Prostate gland (tissue), 2 donors: ENCODE results near the gene ALG11. TPM values are rescaled to one million over a fixed set of nuclear protein-coding genes. Genes with fewer than 3 reads are reported as not detected.

Experiments
- DNase-seq: peaks from one replicate; pipeline ENCODE4 v3.0.0-alpha.2; 2019; ENCODE audit warnings: low spot score
- H3K27ac ChIP-seq, 2 donors: fragments of 200-600 bp; sonication (generic); 2 replicates each; pipeline ENCODE4 v1.5.1; 2017 to 2019
- H3K27me3 ChIP-seq: fragments of 200-600 bp; sonication (generic); replicated peaks from 2 replicates; pipeline ENCODE4 v1.5.1; 2019; ENCODE audit not compliant: insufficient read depth
- H3K36me3 ChIP-seq, 2 donors: fragments of 200-600 bp; sonication (generic); 1 replicate in 1 of 2; 2 replicates in 1 of 2; pipeline versions ENCODE4 v1.5.1 to v1.8.1; 2017 to 2019
- H3K4me1 ChIP-seq: fragments of 200-600 bp; sonication (generic); replicated peaks from 2 replicates; pipeline ENCODE4 v1.5.1; 2019
- H3K4me3 ChIP-seq, 2 donors: fragments of 200-600 bp; sonication (generic); 2 replicates each; pipeline ENCODE4 v1.5.1; 2017 to 2019
- H3K9me3 ChIP-seq: fragments of 200-600 bp; sonication (generic); 2 replicates; pipeline ENCODE4 v1.5.1; 2017
- CTCF ChIP-seq, 4 experiments: fragments of 200-600 bp in 2 of 4; fragments of 450-650 bp in 2 of 4; sonication (generic) in 2 of 4; IDR thresholded peaks; 1 replicate in 3 of 4; 2 replicates in 1 of 4; pipeline ENCODE4 v1.5.1; 2016 to 2019; ENCODE audit warnings: antibody characterized with exemption in 4 of 4, mild to moderate bottlenecking in 2 of 4, moderate library complexity in 2 of 4
- POLR2A ChIP-seq: fragments of 450-650 bp; IDR thresholded peaks from one replicate; pipeline ENCODE4 v1.6.1; 2016; ENCODE audit warnings: antibody characterized with exemption, mild to moderate bottlenecking
- POLR2AphosphoS5 ChIP-seq: sonication (generic); formaldehyde crosslinking; IDR thresholded peaks from one replicate; pipeline ENCODE4 v1.6.1; 2017; ENCODE audit warnings: antibody characterized with exemption
- WGBS: methylation state at CpG from one replicate; pipeline ENCODE4 v1.1.5; 2018; 5-methylcytosine and 5-hydroxymethylcytosine counted together
- intact Hi-C: fragments of 100-400 bp; cut with DNase I; formaldehyde crosslinking; loops from one replicate; pipeline ENCODE4 v1.14.2; 2022
- total RNA-seq, 2 donors: library from RNA; depleted of rRNA; stranded (reverse); fragments of >200 nt; gene quantifications; one replicate each; pipeline ENCODE4 v1.1.0, GENCODE V29; 2016

The ALG11 gene
- total RNA-seq, 2 donors from 2014 or later: 28.9 to 34.1 TPM

- Histone ChIP-seq H3K27me3 (no peaks in the 10 kb centered on the region), H3K27ac (no peak overlapping the region), H3K9me3 (no peaks in the 10 kb centered on the region), H3K4me1 (no peaks in the 10 kb centered on the region), H3K4me3 (no peak overlapping the region), H3K36me3 (no peaks in the 10 kb centered on the region)
- 98% methylated on average over 3 of the region's 3 CpGs for WGBS
- no peak for TF ChIP-seq POLR2A
- TF ChIP-seq POLR2AphosphoS5: no peak
- TF ChIP-seq CTCF (IDR thresholded peaks at IDR 0.05): no peak
- DNase-seq: no peak
- intact Hi-C loops: loop anchor here (10.0 kb wide), 2 partner anchors 179 to 201 kb away; no protein-coding TSS in a partner anchor
Measured at GRCh38 chr13:52016296-52016695, 4.1 kb downstream of the ALG11 start.

- H3K27ac ChIP-seq: no peak overlapping the region
- no peak for DNase-seq
- 94% methylated on average over 3 of the region's 3 CpGs for WGBS
- no peak for TF ChIP-seq CTCF (IDR thresholded peaks at IDR 0.05)
- TF ChIP-seq POLR2A: no peak
- no peak for TF ChIP-seq POLR2AphosphoS5
- no peaks in the 10 kb centered on the region for H3K4me1 ChIP-seq
- H3K9me3 ChIP-seq: no peaks in the 10 kb centered on the region
- no peaks in the 10 kb centered on the region for H3K27me3 ChIP-seq
- H3K36me3 ChIP-seq: no peaks in the 10 kb centered on the region
- H3K4me3 ChIP-seq: no peak overlapping the region
- intact Hi-C loops: no loop called here
Measured at GRCh38 chr13:52020191-52020590, 8.0 kb downstream of the ALG11 start.

- DNase-seq: no peak
- H3K27ac ChIP-seq: no peak overlapping the region
- H3K36me3 ChIP-seq: no peaks in the 10 kb centered on the region
- no peaks in the 10 kb centered on the region for H3K4me1 ChIP-seq
- H3K9me3 ChIP-seq: no peaks in the 10 kb centered on the region
- TF ChIP-seq CTCF (IDR thresholded peaks at IDR 0.05) (no peak), POLR2AphosphoS5 (no peak), POLR2A (no peak)
- 93% methylated on average over 2 of the region's 2 CpGs for WGBS
- H3K4me3 ChIP-seq: no peak overlapping the region
- H3K27me3 ChIP-seq: no peaks in the 10 kb centered on the region
- intact Hi-C loops: no loop called here
Measured at GRCh38 chr13:52022356-52022755, 10.2 kb downstream of the ALG11 start.

DNA sequence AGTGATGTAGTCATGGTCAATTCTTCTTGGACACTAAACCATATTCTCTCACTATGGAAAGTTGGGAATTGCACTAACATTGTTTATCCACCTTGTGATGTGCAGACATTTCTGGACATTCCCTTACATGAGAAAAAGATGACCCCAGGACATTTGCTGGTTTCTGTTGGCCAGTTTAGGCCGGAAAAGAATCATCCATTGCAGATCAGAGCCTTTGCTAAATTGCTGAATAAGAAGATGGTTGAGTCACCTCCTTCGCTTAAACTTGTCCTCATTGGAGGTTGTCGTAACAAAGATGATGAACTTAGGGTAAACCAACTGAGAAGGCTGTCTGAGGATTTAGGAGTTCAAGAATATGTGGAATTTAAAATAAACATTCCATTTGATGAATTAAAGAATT lies 12.3 kb downstream of the ALG11 start, which contains the start of gene UTP14C:
Gene UTP14C, plus strand, starts transcription at position 211 of the 400 bp plus-strand sequence. CDS start 4,114 bp downstream, outside the sequence.
- Histone ChIP-seq H3K36me3 (no peaks in the 10 kb centered on the region), H3K27me3 (no peaks in the 10 kb centered on the region), H3K9me3 (no peaks in the 10 kb centered on the region), H3K4me3 (no peak within 1 kb of the TSS), H3K4me1 (no peaks in the 10 kb centered on the region), H3K27ac (no peak within 1 kb of the TSS)
- 99% methylated on average over 3 of the region's 3 CpGs for WGBS
- intact Hi-C loops: no loop called here
- TF ChIP-seq CTCF (IDR thresholded peaks at IDR 0.05) (no peak), POLR2A (no peak), POLR2AphosphoS5 (no peak)
- DNase-seq: no peak

DNA sequence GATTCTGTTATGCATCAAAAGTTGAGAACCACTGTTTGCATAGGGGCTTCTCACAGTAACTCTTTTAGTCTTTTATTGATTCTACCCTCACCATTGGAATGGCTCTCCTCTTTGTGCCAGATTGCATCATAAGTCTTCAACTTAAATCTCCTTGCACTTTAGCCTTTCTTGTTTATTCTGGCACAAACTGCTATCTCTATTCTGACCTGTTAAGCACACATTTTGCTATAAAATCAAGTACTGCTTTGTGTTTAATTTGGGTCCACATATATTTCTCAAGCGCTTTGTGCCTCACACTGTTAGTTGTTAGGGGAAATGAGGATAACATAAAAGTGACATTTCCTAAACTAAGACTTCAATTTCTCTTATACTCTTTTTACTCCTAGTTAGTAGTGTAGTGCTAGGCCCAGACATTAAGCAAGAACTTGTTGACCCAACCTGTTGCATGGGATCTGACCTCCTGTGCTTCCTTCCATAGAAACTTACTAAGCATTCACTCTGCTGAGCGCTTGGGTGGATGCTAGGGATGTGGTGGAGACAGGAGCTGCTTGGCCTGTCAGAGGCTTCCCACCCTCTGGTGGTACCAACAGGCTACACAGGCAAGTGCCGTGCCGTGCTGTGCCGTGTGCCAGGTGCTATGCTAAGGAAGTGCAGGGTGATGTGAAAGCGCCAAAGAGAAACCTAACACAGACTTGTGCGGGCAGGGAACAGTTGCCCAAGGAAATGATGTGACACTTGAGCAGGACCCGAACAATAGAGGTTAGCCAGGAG lies 13.5 kb downstream of the ALG11 start:
- Histone ChIP-seq H3K27me3 (no peaks in the 10 kb centered on the region), H3K9me3 (no peaks in the 10 kb centered on the region), H3K4me1 (no peaks in the 10 kb centered on the region), H3K4me3 (no peak overlapping the region), H3K27ac (no peak overlapping the region), H3K36me3 (no peaks in the 10 kb centered on the region)
- no peak for DNase-seq
- intact Hi-C loops: no loop called here
- TF ChIP-seq CTCF (IDR thresholded peaks at IDR 0.05) (no peak), POLR2AphosphoS5 (no peak), POLR2A (no peak)
- WGBS: 76% methylated on average over 8 of the region's 8 CpGs
